GM21717 (cell line): ENCODE data around the gene ZFYVE28.
A peak's percentile ranks its signal among the peaks of the same experiment; 100 is the strongest.
"Not testable (repeated sequence)": the region's sequence is repeated elsewhere in the genome, so short reads cannot be mapped to it uniquely, and the experiment has no call there.

Source experiments
- ATAC-seq: cut with Tn5 transposase; IDR thresholded peaks from one replicate; pipeline ENCODE4 v1.9.1; 2021; ENCODE audit warnings: mild to moderate bottlenecking, moderate library complexity; ENCODE audit not compliant: unreplicated experiment

Gene ZFYVE28

GRCh38 chr4:2417765-2418649, at the start of gene ZFYVE28:
ZFYVE28 (minus strand) TSS chr4:2418645; CDS start chr4:2418323, 322 bp downstream.
- peak; percentile 2 for ATAC-seq

- ATAC-seq = not testable (repeated sequence)
Measured at GRCh38 chr4:2465544-2465943, 47.1 kb upstream of the ZFYVE28 start.

- ATAC-seq = no peak
Measured at GRCh38 chr4:2465032-2465431, 46.6 kb upstream of the ZFYVE28 start.

- no peak for ATAC-seq
Measured at GRCh38 chr4:2462992-2463762, 44.7 kb upstream of the ZFYVE28 start.

GRCh38 chr4:2462218-2462991, 44.0 kb upstream of the ZFYVE28 start:
- peak; percentile 64 for ATAC-seq

GRCh38 chr4:2461246-2461960, 43.0 kb upstream of the ZFYVE28 start:
- no peak for ATAC-seq

GRCh38 chr4:2459589-2460349, 41.3 kb upstream of the ZFYVE28 start:
- ATAC-seq = no peak

GRCh38 chr4:2458546-2459491, 40.4 kb upstream of the ZFYVE28 start:
- no peak for ATAC-seq

- no peak for ATAC-seq
Measured at GRCh38 chr4:2457481-2458295, 39.2 kb upstream of the ZFYVE28 start.

GRCh38 chr4:2451821-2452785, 33.7 kb upstream of the ZFYVE28 start:
- no peak for ATAC-seq

- no peak for ATAC-seq
Measured at GRCh38 chr4:2451036-2451520, 32.6 kb upstream of the ZFYVE28 start.

GRCh38 chr4:2450394-2451035, 32.1 kb upstream of the ZFYVE28 start:
- ATAC-seq = no peak

- ATAC-seq = no peak
Measured at GRCh38 chr4:2449511-2450392, 31.3 kb upstream of the ZFYVE28 start.

- no peak for ATAC-seq
Measured at GRCh38 chr4:2449051-2449450, 30.6 kb upstream of the ZFYVE28 start.

- ATAC-seq = no peak
Measured at GRCh38 chr4:2448589-2448988, 30.1 kb upstream of the ZFYVE28 start.
